HepG2 (cell line): ENCODE data around the gene ZC3H12A. TPM values are rescaled to one million over a fixed set of nuclear protein-coding genes. Genes with fewer than 3 reads are reported as not detected.
"Not testable (repeated sequence)": the region's sequence is repeated elsewhere in the genome, so short reads cannot be mapped to it uniquely, and the experiment has no call there.

ENCODE experiments used
- ATAC-seq: fragments of 200-7000 bp; cut with Tn5 transposase; 3 replicates; pipeline ENCODE4 v1.9.1; 2020; ENCODE audit warnings: mild to moderate bottlenecking, moderate library complexity
- BruUV-seq: library from RNA; stranded (reverse); fragments of 400-500 nt; replicated peaks from 2 replicates; lab custom pipeline; 2021; lab: Mats Ljungman, UMichigan
- CTCF ChIA-PET: fragments of 300-600 bp; formaldehyde crosslinking; extraction: SDS; loops from one replicate; lab custom pipeline; 2021; ENCODE audit warnings: low total read pairs, inconsistent platforms, low intra/inter-chr PET ratio; lab: Yijun Ruan, JAX
- POLR2A ChIA-PET: fragments of 350-600 bp; sonication (Branson Sonifier 250); formaldehyde crosslinking; loops from one replicate; lab custom pipeline; 2020; ENCODE audit warnings: antibody characterized with exemption, inconsistent platforms; lab: Yijun Ruan, JAX
- DNase-seq: peaks from one replicate; pipeline ENCODE4 v3.0.0-alpha.2; 2015; ENCODE audit warnings: low spot score
- FAIRE-seq: peaks from 3 replicates; lab custom pipeline; 2011; peaks lifted over from hg19 to GRCh38; lab: Jason Lieb, UNC
- H2AFZ ChIP-seq: one replicate; pipeline ENCODE4 v1.6.1; 2011; ENCODE audit warnings: low read length, inconsistent platforms
- H3K27ac ChIP-seq: fragments of 300-600 bp; 3 replicates; pipeline ENCODE4 v1.8.0; 2011; ENCODE audit warnings: mixed run types, mild to moderate bottlenecking, mixed read lengths, low read length, inconsistent platforms; ENCODE audit not compliant: insufficient read depth; ENCODE audit errors: extremely low read length
- H3K27me3 ChIP-seq, 2 experiments: fragments of 200-600 bp in 1 of 2; 2 replicates in 1 of 2; 3 replicates in 1 of 2; pipeline versions ENCODE4 v1.6.0 to v1.8.0; 2011; ENCODE audit warnings: low read length in 2 of 2, mild to moderate bottlenecking in 2 of 2, moderate library complexity in 2 of 2, inconsistent platforms in 1 of 2; ENCODE audit not compliant: insufficient read depth in 2 of 2, control insufficient read depth in 1 of 2
- H3K36me3 ChIP-seq, 2 experiments: fragments of 200-600 bp in 1 of 2; replicated peaks in 1 of 2; 2 replicates in 1 of 2; 3 replicates in 1 of 2; pipeline versions ENCODE4 v1.5.1 to v1.8.0; 2011; ENCODE audit warnings: low read length in 2 of 2, inconsistent platforms in 1 of 2; ENCODE audit not compliant: insufficient read depth in 2 of 2, control insufficient read depth in 1 of 2
- H3K4me1 ChIP-seq: 2 replicates; pipeline ENCODE4 v1.5.1; 2012; ENCODE audit warnings: low read length, inconsistent platforms; ENCODE audit not compliant: insufficient read depth
- H3K4me2 ChIP-seq: 2 replicates; pipeline ENCODE4 v1.6.0; 2011; ENCODE audit warnings: low read depth, low read length, inconsistent platforms
- H3K4me3 ChIP-seq, 3 experiments: fragments of 200-600 bp in 1 of 3; sonication (generic), shearing (Covaris generic) in 1 of 3; replicated peaks in 1 of 3; 2 replicates each; pipeline ENCODE4 v1.5.1; 2011 to 2016; ENCODE audit warnings: low read length in 3 of 3, inconsistent platforms in 2 of 3, low read depth in 2 of 3, mild to moderate bottlenecking in 2 of 3, control low read depth in 1 of 3, mixed read lengths in 1 of 3; ENCODE audit not compliant: insufficient read depth in 1 of 3
- H3K79me2 ChIP-seq: one replicate; pipeline ENCODE4 v1.6.1; 2011; ENCODE audit warnings: low read length, inconsistent platforms; ENCODE audit not compliant: insufficient read depth
- H3K9ac ChIP-seq: 2 replicates; pipeline ENCODE4 v1.6.0; 2011; ENCODE audit warnings: mild to moderate bottlenecking, low read depth, low read length, inconsistent platforms; ENCODE audit not compliant: insufficient read depth
- H3K9me3 ChIP-seq: 2 replicates; pipeline ENCODE4 v1.5.1; 2012; ENCODE audit warnings: mild to moderate bottlenecking, low read length
- H4K20me1 ChIP-seq: 2 replicates; pipeline ENCODE4 v1.6.0; 2011; ENCODE audit warnings: inconsistent platforms, mild to moderate bottlenecking, low read length, moderate library complexity; ENCODE audit not compliant: insufficient read depth
- ZNF121 ChIP-seq: sonication (generic); formaldehyde crosslinking; IDR thresholded peaks from 2 replicates; pipeline ENCODE4 v1.5.0; 2020; ENCODE audit warnings: mild to moderate bottlenecking, missing genetic modification reagents
- ZNF687 ChIP-seq: sonication (generic); formaldehyde crosslinking; IDR thresholded peaks from 2 replicates; pipeline ENCODE4 v1.5.1; 2020; ENCODE audit warnings: mild to moderate bottlenecking, missing genetic modification reagents, moderate library complexity
- WGBS: methylation state at CpG from one replicate; pipeline ENCODE4 v1.1.6; 2017; ENCODE audit warnings: low lambda C conversion rate; 5-methylcytosine and 5-hydroxymethylcytosine counted together
- in situ Hi-C: cut with HindIII; loops from 2 replicates; pipeline ENCODE4 v1.10.0; 2017; ENCODE audit warnings: low pct_unique_long_range_greater_than_20kb; ENCODE audit not compliant: extremely low pct_ligation_motif_present
- intact Hi-C: fragments of 100-400 bp; cut with micrococcal nuclease; formaldehyde crosslinking; loops from one replicate; pipeline ENCODE4 v1.10.0; 2022; ENCODE audit not compliant: unreplicated experiment
- polyA plus RNA-seq, 8 experiments: library from polyadenylated mRNA; depleted of rRNA in 3 of 8; stranded (reverse) in 7 of 8; unstranded in 1 of 8; fragments of >200 nt; fragmentation: Illumina TruSeq in 4 of 8; extraction: Trizol in 4 of 8; gene quantifications; 2 replicates each; pipeline versions ENCODE4 v1.2.1 to v1.2.3, GENCODE V29; 2011 to 2016; ENCODE audit warnings: low read depth in 4 of 8, missing spikeins in 1 of 8, mixed read lengths in 1 of 8; ENCODE audit not compliant: insufficient read depth in 1 of 8
- total RNA-seq, 5 experiments: library from RNA; depleted of rRNA; stranded (reverse); fragments of >200 nt; fragmentation: Illumina TruSeq; extraction: Trizol; gene quantifications; 2 replicates each; pipeline ENCODE4 v1.2.3, GENCODE V29; 2016; ENCODE audit warnings: low read depth in 1 of 5
- TF ChIP-seq, protein P1 (sequence below): sonication (generic); formaldehyde crosslinking; IDR thresholded peaks from 2 replicates; pipeline ENCODE4 v1.8.1; 2023; ENCODE audit warnings: mild to moderate bottlenecking, inconsistent platforms, moderate library complexity, missing genetic modification reagents, borderline replicate concordance
- TF ChIP-seq, protein P2 (sequence below): sonication (generic); formaldehyde crosslinking; IDR thresholded peaks from 2 replicates; pipeline ENCODE4 v1.5.0; 2020; ENCODE audit warnings: mild to moderate bottlenecking, missing genetic modification reagents

Gene ZC3H12A
- total and polyA plus RNA-seq, 2 of the 13 experiments (the other 11 are each of a cell fraction or from before 2014, with no cell fraction given): 6.8 to 13.3 TPM

- DNase-seq (no peak), ATAC-seq (no peak), FAIRE-seq (no peak)
- ChIA-PET POLR2A (interaction anchor here (2.4 kb wide), 1 partner anchor 13 kb away, joined by 10 read pairs; the partner anchor contains the start of gene MEAF6), CTCF (no interaction called here)
- H3K9me3 ChIP-seq: no peaks in the 10 kb centered on the region
- no TSS peak for BruUV-seq
- H3K27me3 ChIP-seq: no peaks in the 10 kb centered on the region
- no peak for TF ChIP-seq ZNF687
- peak; percentile 60; the same call in 1 of the 2 replicates for TF ChIP-seq ZNF121 (CRISPR knock-in tag)
- TF ChIP-seq, protein P1, sequence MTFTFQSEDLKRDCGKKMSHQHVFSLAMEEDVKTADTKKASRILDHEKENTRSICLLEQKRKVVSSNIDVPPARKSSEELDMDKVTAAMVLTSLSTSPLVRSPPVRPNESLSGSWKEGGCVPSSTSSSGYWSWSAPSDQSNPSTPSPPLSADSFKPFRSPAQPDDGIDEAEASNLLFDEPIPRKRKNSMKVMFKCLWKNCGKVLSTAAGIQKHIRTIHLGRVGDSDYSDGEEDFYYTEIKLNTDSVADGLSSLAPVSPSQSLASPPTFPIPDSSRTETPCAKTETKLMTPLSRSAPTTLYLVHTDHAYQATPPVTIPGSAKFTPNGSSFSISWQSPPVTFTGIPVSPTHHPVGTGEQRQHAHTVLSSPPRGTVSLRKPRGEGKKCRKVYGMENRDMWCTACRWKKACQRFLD: no peak
- TF ChIP-seq, protein P2, sequence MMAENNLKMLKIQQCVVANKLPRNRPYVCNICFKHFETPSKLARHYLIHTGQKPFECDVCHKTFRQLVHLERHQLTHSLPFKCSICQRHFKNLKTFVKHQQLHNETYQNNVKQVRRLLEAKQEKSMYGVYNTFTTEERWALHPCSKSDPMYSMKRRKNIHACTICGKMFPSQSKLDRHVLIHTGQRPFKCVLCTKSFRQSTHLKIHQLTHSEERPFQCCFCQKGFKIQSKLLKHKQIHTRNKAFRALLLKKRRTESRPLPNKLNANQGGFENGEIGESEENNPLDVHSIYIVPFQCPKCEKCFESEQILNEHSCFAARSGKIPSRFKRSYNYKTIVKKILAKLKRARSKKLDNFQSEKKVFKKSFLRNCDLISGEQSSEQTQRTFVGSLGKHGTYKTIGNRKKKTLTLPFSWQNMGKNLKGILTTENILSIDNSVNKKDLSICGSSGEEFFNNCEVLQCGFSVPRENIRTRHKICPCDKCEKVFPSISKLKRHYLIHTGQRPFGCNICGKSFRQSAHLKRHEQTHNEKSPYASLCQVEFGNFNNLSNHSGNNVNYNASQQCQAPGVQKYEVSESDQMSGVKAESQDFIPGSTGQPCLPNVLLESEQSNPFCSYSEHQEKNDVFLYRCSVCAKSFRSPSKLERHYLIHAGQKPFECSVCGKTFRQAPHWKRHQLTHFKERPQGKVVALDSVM (CRISPR knock-in tag): peak; percentile 73
- H3K27ac ChIP-seq: no peak overlapping the region
- in situ Hi-C loops (no loop called here), intact Hi-C loops (no loop called here)
- peaks cover 22 to 67% of the 10 kb centered on the region in 2 experiments; a peak in 4 of 5 replicates for H3K36me3 ChIP-seq
- H3K4me3 ChIP-seq: no peak overlapping the region
- peaks cover 18% of the 10 kb centered on the region for H3K4me1 ChIP-seq
- no peak overlapping the region for H3K4me2 ChIP-seq
- H3K79me2 ChIP-seq: no peaks in the 10 kb centered on the region
- H2AFZ ChIP-seq: no peak overlapping the region
- H4K20me1 ChIP-seq: no peaks in the 10 kb centered on the region
- H3K9ac ChIP-seq: no peak overlapping the region
Observed at GRCh38 chr1:37502104-37502503, 27.7 kb downstream of the ZC3H12A start.

DNA sequence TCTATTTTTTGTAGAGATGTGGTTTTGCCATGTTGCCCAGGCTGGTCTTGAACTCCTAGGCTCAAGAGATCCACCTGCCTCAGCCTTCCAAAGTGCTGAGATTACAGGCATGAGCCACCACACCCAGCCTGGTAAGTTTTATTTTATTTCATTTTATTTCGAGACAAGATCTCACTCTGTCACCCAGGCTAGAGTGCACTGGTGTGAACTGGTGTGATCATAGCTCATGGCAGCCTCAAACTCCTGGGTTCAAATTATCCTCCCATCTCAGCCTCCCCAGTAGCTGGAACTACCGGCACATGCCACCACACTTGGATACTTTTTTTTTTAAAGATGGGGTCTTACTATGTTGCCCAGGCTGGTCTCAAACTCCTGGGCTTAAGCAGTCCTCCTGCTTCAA, 28.4 kb downstream of the ZC3H12A start:
- FAIRE-seq, in situ Hi-C loops: not testable (repeated sequence)

More for the DNA sequence above, 28.4 kb downstream of the ZC3H12A start:
- 88% methylated on average over 2 of the region's 2 CpGs for WGBS
- H3K9ac ChIP-seq, CTCF ChIA-PET, H4K20me1 ChIP-seq, H3K79me2 ChIP-seq, ATAC-seq, H2AFZ ChIP-seq, intact Hi-C loops, BruUV-seq, H3K9me3 ChIP-seq, H3K4me2 ChIP-seq, DNase-seq, H3K27ac ChIP-seq, H3K27me3 ChIP-seq, H3K4me3 ChIP-seq: not testable (repeated sequence)
- H3K4me1 ChIP-seq: peaks cover 16% of the 10 kb centered on the region
- POLR2A ChIA-PET: interaction anchor here (0.7 to 2.4 kb wide), 3 partner anchors 12 to 27 kb away, joined by 3 to 10 read pairs (median 9); partner anchors contain the start of gene MEAF6
- peaks cover 22 to 69% of the 10 kb centered on the region in 2 experiments; a peak in 4 of 5 replicates for H3K36me3 ChIP-seq
